HG02678 (cell line): ENCODE data around the gene CLCN6.
A peak's percentile ranks its signal among the peaks of the same experiment; 100 is the strongest.

Experiments used
- ATAC-seq: cut with Tn5 transposase; IDR thresholded peaks from one replicate; pipeline ENCODE4 v1.9.1; 2021; ENCODE audit warnings: mild to moderate bottlenecking, moderate library complexity; ENCODE audit not compliant: unreplicated experiment

The CLCN6 gene, protein sequence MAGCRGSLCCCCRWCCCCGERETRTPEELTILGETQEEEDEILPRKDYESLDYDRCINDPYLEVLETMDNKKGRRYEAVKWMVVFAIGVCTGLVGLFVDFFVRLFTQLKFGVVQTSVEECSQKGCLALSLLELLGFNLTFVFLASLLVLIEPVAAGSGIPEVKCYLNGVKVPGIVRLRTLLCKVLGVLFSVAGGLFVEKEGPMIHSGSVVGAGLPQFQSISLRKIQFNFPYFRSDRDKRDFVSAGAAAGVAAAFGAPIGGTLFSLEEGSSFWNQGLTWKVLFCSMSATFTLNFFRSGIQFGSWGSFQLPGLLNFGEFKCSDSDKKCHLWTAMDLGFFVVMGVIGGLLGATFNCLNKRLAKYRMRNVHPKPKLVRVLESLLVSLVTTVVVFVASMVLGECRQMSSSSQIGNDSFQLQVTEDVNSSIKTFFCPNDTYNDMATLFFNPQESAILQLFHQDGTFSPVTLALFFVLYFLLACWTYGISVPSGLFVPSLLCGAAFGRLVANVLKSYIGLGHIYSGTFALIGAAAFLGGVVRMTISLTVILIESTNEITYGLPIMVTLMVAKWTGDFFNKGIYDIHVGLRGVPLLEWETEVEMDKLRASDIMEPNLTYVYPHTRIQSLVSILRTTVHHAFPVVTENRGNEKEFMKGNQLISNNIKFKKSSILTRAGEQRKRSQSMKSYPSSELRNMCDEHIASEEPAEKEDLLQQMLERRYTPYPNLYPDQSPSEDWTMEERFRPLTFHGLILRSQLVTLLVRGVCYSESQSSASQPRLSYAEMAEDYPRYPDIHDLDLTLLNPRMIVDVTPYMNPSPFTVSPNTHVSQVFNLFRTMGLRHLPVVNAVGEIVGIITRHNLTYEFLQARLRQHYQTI

DNA sequence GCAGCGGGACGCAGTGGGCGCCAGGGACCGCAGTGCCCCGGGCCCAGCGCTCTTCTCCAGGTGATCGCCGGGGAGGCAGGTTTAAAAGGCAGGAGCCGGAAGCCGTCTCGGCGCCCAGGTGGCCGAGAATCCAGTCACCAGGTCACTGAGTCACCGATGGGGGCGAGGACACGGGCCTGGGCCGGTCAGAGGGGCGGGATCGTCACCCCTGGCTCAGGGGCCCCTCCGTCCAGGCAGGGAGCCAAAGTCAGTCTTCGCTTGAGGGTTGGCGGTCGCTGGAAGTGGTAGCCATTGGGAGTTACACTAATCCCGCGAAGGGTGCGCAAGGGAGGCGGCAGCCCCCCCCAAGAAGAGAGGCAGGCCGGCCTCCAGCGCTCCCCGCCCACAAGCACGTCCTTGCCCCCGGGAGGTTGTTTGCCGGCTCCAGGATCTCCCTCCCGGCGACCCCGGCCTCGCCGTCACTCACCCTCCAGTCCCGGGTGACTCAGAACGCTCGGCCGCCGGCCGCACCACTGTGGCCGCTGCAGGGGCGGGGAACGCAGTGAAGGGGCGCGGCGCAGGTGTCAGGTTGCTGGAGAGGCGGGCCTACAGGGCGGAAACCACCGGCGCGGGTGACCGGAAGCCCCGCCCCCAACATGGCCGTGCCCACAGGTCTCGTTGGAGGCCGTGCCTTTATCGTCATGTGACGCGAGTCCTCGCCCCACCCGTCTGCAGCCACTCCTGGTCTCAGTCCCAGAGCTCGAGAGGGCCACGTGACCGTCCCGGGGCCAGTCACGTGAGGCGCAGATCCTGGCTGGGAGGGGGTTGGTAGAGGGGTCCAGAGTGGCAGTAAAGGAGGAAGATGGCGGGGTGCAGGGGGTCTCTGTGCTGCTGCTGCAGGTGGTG, at the start of gene CLCN6, which contains the start of gene MTHFR:
Gene CLCN6, plus strand, starts transcription at position 770 of the 885 bp plus-strand sequence. Its CDS starts 72 bp downstream, at position 842.
Gene MTHFR, minus strand, starts transcription at position 543 of the 885 bp plus-strand sequence. CDS start 2,848 bp downstream, outside the sequence.
- ATAC-seq = peak; percentile 85

DNA sequence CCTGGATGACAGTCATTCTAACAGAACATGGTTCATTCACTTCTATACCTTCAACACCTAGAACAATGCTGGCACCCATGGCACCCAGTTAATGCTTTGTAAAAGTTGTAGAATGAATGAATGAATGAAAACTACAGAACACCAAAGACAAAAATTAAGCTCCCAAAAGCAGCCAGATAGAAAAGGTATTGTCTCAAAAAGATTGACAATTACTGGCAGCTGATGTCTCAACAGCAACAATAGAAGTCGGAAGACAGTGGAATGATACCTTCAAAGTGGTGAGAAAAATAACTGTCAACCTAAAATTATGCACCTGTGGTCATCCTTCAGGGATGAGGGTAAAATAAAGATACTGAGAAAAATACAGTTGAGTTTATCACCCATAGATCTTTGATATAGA, 48.9 kb upstream of the CLCN6 start:
- ATAC-seq = no peak

DNA sequence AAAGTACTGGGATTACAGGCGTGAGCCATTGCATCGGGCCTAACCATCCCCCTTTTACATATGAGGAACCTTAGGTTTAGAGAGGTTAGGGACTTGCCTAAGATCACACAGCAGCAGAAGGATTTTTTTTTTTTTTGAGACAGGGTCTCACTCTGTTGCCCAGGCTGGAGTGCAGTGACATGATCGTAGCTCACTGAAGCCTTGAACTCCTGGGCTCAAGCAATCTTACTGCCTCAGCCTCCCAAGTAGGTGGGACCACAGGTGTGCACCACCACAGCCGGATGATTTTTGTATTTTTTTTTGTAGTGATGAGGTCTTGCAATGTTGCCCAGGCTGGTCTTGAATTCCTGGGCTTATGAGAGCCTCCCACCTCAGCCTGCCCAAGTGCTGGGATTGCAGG, 46.2 kb upstream of the CLCN6 start:
- ATAC-seq = no peak

DNA sequence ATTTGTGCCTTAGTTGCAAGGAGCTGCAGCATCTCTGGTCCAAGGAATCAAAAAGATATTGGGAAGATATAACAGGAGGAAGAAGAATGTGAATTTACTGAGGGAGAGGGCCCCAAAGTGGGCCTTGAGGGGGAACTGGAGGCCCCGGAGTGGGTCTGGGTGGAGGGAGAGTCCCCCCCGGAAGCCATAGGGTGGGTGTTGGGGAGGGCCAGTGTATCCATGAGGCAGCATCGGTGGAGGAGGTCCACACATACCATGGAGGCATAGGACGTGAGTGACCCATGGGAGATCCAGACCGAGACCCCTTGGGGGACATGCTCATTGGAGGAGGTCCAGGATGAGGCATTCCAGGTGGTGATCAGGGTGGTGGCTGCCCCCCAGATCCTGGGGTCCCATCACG, 44.7 kb upstream of the CLCN6 start:
- ATAC-seq = no peak

DNA sequence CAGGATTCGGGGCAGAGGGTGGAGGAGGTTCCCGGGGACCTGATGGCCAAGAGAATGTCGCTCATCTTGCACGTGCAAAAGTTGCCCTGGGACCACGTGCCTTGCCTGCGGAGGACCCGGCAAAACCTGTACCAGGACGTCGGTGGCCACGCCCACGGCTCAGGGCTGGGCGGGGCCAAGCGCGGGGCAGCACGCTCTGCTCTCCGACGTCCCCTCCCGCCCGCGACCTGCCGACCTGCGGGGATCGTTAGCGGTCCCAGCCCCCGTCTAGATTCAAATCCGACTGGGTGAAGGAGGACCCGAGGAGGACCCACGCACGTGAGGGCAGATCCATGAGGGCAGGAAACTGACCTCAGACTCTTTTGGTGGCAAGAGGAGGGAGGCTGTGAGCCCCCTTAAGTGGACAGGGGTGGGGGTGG, 44.0 kb upstream of the CLCN6 start, which contains the start of gene C1orf167:
Gene C1orf167, plus strand, starts transcription at position 206 of the 419 bp plus-strand sequence. CDS start 2,208 bp downstream, outside the sequence.
- ATAC-seq = no peak

DNA sequence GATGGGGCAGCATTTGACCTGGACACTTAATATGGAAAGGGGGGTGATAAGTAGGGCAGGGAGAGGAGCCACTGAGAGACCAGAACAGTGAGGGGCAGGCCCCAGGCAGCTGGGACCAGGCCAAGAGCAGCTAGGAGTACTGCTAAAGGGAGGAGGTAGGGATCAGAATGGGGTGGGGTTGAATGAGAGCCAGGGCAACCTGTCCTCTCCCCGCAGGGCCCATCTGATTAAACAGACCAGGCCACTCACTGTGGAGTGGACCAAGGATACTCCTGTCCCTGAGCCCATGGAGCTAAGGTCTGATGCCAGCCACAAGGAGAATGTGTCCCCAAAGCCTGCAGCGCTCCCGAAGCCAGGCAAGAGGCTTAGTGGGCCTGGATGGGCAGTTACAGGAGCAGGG, 41.9 kb upstream of the CLCN6 start:
- ATAC-seq = no peak

DNA sequence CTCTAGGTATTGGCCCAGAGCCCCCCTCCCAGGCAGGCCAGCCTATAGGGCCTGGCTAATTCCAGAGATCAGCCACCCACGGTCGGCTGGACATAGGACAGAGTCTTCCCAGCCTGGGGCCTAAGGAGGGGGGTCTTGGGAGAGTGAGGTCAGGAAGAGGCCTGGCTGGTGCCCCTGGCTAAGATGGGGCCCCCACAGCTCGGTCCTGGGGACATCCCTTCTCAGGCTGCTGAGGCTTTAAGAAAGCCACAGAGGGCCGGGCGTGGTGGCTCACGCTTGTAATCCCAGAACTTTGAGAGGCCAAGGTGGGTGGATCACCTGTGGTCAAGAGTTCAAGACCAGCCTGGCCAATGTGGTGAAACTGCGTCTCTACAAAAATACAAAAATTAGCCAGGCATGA, 41.5 kb upstream of the CLCN6 start:
- ATAC-seq = no peak

DNA sequence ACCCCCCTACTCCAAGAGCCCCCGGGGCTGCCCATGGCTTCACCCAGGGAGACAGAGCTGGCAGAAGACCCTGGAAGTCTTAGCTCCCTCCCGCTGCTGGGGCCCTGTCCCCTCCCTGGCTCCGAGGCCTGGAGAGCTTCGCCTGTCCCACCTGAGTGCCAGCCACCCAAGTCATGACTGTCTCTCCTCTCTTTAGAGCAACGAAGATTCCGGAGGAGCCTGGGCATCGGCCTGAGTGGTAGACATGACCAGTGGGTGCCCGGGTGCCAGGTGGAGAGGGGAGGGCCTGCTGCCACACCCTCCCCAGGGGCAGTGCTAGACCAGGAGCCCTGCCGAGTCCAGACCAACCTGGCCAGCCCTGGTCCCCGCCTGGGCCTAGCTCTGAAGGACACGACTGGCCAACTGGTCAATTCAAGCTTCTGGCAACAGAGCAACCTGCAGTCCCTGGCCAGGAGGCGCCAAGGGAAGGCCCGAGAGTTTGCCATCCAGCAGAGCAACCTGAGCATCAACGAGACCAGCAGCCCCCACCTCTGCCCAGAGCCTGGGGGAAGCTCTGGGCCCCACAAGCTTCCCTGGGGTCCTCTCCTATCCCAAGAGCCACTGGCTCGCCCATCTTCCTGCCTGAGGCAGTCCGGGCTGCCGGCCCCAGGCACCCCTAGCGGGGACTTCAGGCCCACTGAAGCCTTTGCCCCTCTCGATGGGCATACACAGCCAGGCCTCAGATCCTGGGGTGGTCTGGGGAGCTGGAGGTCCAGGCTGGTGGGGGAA, 40.1 kb upstream of the CLCN6 start:
- no peak for ATAC-seq

DNA sequence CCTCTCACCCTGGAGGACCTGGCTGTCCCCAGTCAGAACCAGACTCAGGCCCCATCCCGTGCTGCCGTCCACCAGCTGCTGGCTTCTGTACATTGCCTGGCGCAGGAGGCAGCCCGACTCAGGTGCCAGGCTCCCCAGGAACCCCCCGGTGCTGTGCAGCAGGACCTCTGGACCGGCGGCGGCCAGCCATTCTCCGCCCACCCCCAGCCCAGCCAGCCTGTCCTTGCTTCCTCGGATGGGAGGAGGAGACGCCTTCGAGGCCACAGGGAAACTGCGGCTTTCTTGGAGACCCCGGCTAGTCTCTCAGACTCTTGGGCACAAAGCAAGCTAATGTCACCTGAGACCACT, 39.6 kb upstream of the CLCN6 start:
- ATAC-seq = no peak

DNA sequence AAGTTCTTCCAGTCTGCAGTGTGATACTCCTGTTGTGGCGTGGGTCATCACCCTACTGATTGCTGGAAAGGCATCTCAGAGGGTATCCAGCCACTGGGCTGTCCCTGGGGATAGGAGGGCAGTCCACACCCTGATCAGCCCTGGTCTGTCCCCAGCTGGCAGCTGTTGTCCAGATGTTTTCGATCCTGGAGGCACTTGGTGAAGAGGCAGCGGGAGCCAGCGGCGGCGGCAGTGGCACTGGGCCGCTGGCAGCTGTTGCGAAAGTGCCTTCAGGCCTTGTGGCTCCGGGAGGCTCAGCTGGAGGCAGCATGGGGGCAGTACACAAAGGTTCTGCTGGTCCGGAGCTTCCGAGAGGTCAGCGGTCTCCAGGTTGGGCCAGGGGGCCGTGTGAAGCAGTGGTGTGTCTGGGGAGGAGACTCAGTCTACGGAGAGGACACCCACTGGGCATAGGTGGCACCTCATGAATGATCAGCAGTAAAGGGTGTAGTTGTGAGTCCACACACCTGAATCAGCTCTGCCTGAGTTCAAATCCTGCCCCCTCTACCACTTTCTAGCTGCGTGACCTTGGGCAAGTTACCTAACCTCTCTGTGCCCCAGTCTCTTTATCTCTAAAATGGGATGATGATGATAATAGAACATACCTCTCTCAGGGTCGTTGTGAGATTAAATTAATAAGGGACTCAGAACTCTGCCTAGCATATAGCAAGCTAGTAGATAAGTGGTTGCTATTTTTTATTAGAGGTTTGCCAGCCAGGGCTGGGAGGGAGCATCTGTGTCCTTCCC, 37.9 kb upstream of the CLCN6 start:
- no peak for ATAC-seq

DNA sequence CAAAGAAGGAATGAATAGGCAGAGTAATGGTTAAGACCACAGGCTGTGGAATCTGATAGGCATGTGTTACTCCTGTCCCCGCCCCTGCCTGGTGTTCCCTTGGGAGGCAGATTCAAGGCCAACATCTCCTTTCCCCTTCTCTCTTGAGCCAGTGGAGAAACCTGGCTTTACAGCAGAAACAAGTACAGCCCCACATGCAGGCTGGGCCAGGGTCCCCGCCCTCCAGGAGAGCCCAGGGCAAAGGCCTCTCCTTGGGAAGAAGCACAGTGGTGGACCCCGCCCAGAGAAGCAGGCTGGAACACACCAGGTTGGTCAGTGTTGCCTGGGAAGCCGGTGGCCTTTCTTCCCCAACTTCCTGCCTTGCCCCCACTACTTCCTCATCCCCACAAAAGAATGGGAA, 37.2 kb upstream of the CLCN6 start:
- ATAC-seq = no peak

DNA sequence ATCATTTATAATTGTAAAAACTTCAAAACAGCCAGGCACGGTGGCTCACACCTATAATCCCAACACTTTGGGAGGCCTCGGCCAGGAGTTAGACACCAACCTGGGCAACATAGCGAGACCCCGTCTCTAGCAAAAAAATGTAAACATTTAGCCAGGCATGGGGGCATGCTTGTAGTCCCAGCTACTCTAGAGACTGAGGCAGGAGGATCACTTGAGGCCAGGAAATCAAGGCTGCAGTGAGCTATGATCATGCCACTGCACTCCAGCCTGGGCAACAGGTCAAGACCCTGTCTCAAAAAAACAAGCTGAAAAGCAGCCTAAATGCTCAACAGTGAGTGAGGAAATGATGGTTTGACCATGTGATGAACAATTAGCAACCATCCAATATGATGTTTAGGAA, 36.7 kb upstream of the CLCN6 start:
- no peak for ATAC-seq

DNA sequence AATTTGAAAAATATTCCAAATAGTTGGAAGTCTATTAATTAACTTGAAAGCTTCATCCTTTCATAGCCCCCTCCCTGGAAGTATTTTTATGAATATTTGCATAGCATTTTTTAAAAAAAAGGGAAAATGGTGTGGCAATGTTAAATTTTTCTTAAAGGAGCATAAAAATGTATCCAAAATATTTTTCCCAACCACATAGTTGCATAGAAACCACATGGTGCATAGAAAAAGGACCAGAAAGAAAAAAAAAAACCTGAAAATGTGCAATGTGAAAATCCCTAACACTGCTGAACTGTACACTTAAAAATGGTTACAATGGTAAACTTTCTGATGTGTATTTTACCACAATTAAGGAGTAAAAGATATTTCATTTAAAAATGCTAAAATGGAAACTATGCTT, 36.0 kb upstream of the CLCN6 start:
- no peak for ATAC-seq

DNA sequence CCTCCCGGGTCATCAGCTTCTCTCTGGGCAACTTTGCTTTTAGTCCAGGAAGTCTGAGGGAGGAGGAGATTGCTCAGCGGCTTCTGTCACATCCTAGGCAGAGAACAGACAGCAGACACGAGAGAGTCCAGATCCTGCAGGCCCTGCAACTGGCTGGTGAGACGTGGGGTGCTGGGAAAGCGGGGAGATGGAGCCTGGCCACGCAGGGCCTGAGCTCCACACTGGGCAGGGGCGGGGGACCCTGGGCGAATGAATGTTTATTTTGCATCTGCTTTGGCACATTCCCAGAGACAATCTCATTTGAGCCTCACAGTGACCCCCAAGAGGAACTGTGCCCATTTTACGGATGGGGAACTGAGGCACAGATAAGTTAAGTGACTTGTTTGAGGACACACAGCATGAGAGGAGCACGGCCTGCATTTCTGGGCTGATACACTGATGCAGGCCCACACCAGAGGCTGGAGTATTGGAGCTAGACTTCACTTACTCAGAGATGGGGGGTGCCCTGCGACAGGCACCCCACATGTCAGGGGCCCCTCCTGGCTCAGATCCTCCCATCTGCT, 34.4 kb upstream of the CLCN6 start:
- no peak for ATAC-seq

DNA sequence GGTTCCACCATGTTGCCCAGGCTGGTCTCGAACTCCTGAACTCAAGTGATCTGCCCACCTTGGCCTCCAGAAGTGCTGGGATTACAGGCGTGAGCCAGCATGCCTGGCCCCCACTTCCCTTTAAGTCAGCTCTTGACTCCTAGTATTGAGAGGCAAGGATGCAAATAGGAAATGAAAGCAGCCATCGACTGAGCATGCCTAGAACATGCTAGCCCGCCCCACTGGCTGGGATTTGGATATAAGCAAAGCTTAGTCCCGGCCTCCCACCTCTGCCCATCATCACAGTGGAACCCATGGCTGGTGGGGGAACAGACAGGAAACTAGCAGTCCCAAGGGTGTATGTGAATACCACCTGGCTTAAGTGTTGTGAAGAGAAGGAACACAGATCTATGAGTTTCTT, 33.5 kb upstream of the CLCN6 start:
- no peak for ATAC-seq

DNA sequence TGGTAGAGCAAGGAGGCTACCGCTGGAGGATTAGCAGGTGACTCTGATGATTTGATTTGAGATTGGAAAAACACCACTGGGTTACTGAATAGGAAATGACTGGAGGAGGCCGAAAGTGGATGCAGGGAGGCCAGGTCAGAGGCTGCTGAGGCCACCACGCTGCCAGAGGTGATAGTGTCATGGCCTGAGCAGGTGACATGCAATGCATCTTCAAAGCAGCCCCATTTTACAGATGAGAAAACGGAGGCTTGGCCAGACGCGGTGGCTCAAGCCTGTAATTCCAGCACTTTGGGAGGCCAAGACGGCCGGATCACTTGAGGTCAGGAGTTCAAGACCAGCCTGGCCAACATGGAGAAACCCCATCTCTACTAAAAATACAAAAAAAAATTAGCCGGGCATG, 31.2 kb upstream of the CLCN6 start:
- ATAC-seq = no peak

DNA sequence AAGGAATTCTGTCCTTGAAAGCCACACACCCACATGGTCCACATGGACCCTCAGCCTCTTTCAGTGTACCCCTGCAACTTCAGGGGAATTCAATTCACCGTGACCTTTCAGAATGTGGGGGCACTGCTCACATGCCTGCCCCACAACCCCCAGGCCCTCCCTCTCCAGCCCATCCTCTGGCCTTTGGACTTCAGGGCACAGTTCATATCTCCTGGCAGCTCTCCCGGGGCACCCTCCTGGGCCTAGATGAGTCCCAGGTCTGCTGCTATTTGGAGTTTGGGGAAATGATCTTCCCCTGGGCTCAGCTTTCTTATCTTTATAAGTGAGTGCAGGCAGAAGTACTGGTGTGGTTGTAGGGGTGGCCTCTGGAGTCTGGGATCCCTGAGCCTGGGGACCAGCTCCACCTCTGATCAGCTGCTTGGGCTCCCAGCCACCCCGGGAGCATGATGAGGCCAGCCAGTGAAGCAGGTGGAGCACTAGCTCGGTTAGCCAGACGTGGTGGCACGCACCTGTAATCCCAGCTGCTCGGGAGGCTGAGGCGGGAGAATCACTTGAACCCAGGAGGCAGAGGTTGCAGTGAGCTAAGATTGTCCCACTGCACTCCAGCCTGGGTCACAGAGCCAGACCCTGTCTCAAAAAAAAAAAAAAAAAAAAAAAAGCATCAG, 28.2 kb upstream of the CLCN6 start:
- no peak for ATAC-seq

DNA sequence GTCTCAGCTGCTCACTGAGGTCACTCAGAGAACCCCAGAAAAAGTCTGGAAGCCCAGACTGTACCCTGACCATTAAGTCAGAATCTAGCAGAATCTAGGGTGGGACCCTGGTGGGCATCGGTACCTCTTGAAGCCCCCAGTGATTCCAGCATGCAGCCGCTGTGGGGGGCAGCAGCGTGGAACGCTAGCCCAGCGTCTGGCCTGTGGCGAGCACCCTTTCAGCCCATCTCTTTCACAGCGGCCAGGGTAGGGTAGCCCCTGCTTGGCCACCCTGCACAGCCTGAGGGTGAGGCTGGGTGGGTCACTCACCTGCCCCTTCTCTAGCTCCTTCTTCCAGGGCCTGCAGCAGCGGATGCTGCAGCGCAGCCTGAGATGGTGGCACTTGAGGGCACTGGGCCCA, 27.7 kb upstream of the CLCN6 start:
- ATAC-seq = no peak
